HEK293 (cell line): ENCODE results near the gene SUGP1.

Experiments
- OVOL3 ChIP-seq: fragments of 450-650 bp; formaldehyde crosslinking; IDR thresholded peaks from 2 replicates; pipeline ENCODE4 v1.5.1; 2016; ENCODE audit warnings: missing biosample characterization, missing genetic modification characterization
- TCF7L2 ChIP-seq: IDR thresholded peaks from 2 replicates; pipeline ENCODE4 v1.6.1; 2011; ENCODE audit warnings: low read depth, mild to moderate bottlenecking, inconsistent platforms, low read length, moderate library complexity, borderline replicate concordance
- TF ChIP-seq, protein P1 (sequence below): fragments of 450-650 bp; formaldehyde crosslinking; IDR thresholded peaks from 2 replicates; pipeline ENCODE4 v1.5.1; 2016; ENCODE audit warnings: missing biosample characterization, missing genetic modification characterization
- TF ChIP-seq, protein P2 (sequence below): fragments of 450-650 bp; formaldehyde crosslinking; IDR thresholded peaks from 2 replicates; pipeline ENCODE4 v1.5.1; 2016; ENCODE audit warnings: missing biosample characterization, missing genetic modification characterization

DNA sequence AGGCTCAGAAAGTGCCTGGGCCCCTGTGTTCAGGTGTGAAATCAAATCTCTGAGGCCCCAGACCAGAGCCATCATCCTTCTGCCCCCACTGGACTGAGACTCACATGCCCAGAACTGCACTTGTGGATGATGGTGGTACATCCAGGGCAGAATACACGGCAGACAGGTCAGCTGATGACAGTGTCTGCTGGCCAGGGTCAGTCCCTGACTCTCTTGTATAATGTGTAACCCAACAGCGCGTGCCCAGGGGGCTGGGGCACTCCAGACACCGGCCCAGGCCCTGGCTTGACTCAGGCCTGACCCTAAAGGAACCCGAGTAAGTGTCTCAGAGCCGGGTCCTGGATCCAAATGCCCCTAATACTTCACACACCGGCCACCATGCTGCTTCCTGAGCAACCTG, 47.8 kb upstream of the SUGP1 start:
- TF ChIP-seq, protein P1, sequence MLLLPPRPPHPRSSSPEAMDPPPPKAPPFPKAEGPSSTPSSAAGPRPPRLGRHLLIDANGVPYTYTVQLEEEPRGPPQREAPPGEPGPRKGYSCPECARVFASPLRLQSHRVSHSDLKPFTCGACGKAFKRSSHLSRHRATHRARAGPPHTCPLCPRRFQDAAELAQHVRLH, result no peak
- TF ChIP-seq, protein P2, sequence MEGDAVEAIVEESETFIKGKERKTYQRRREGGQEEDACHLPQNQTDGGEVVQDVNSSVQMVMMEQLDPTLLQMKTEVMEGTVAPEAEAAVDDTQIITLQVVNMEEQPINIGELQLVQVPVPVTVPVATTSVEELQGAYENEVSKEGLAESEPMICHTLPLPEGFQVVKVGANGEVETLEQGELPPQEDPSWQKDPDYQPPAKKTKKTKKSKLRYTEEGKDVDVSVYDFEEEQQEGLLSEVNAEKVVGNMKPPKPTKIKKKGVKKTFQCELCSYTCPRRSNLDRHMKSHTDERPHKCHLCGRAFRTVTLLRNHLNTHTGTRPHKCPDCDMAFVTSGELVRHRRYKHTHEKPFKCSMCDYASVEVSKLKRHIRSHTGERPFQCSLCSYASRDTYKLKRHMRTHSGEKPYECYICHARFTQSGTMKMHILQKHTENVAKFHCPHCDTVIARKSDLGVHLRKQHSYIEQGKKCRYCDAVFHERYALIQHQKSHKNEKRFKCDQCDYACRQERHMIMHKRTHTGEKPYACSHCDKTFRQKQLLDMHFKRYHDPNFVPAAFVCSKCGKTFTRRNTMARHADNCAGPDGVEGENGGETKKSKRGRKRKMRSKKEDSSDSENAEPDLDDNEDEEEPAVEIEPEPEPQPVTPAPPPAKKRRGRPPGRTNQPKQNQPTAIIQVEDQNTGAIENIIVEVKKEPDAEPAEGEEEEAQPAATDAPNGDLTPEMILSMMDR, result no peak
- TF ChIP-seq OVOL3 (tag by site-specific recombination) (no peak), TCF7L2 (no peak)
